CD4-positive, alpha-beta T cell (primary cell): Measurements from ENCODE around the gene TEAD3. TPM values are rescaled to one million over a fixed set of nuclear protein-coding genes. Genes with fewer than 3 reads are reported as not detected.
A peak's percentile ranks its signal among the peaks of the same experiment; 100 is the strongest.

Experiments
- ATAC-seq: fragments of 200-7000 bp; cut with Tn5 transposase; one replicate; pipeline ENCODE4 v1.10.0; 2022; ENCODE audit warnings: mild to moderate bottlenecking; ENCODE audit not compliant: poor library complexity
- CTCF ChIA-PET: fragments of 350-600 bp; sonication (Branson Sonifier 250); formaldehyde crosslinking; loops from one replicate; lab custom pipeline; 2021; ENCODE audit warnings: antibody characterized with exemption, inconsistent platforms; lab: Charles Lee
- POLR2A ChIA-PET: fragments of 350-600 bp; sonication (Branson Sonifier 250); formaldehyde crosslinking; loops from one replicate; lab custom pipeline; 2021; ENCODE audit warnings: antibody characterized with exemption, inconsistent platforms; lab: Charles Lee
- DNase-seq, 14 experiments: peaks; one replicate each; pipeline ENCODE4 v3.0.0-alpha.2; 2013 to 2020; ENCODE audit warnings: mixed read lengths in 2 of 14
- H3K27ac ChIP-seq, 2 donors: one replicate each; pipeline versions ENCODE4 v1.5.1 to v1.7.0; 2013; ENCODE audit warnings: low read length in 2 of 2, low read depth in 1 of 2, mild to moderate bottlenecking in 1 of 2
- H3K27me3 ChIP-seq, 2 experiments: 1 replicate in 1 of 2; 2 replicates in 1 of 2; pipeline versions ENCODE4 v1.6.1 to v1.7.0; 2013; ENCODE audit warnings: low read length in 2 of 2, control low read depth in 1 of 2, mild to moderate bottlenecking in 1 of 2, moderate library complexity in 1 of 2; ENCODE audit not compliant: insufficient read depth in 2 of 2, control insufficient read depth in 1 of 2
- H3K36me3 ChIP-seq: one replicate; pipeline ENCODE4 v1.6.1; 2013; ENCODE audit warnings: low read length, control low read depth; ENCODE audit not compliant: insufficient read depth
- H3K4me1 ChIP-seq: one replicate; pipeline ENCODE4 v1.6.1; 2013; ENCODE audit warnings: low read length, control low read depth; ENCODE audit not compliant: insufficient read depth
- H3K4me3 ChIP-seq: one replicate; pipeline ENCODE4 v1.5.1; 2013; ENCODE audit warnings: mild to moderate bottlenecking, low read length, moderate library complexity
- H3K9me3 ChIP-seq, 2 experiments: 1 replicate in 1 of 2; 2 replicates in 1 of 2; pipeline versions ENCODE4 v1.6.1 to v1.7.0; 2013; ENCODE audit warnings: low read length in 2 of 2, mild to moderate bottlenecking in 2 of 2, control low read depth in 1 of 2, moderate library complexity in 1 of 2; ENCODE audit not compliant: control insufficient read depth in 1 of 2, insufficient read depth in 1 of 2
- H3K27ac Mint-ChIP-seq: one replicate; pipeline ENCODE4 v1.8.0; 2020; ENCODE audit warnings: mixed read lengths
- H3K27me3 Mint-ChIP-seq: one replicate; pipeline ENCODE4 v1.8.0; 2021; ENCODE audit warnings: mixed read lengths
- H3K36me3 Mint-ChIP-seq: one replicate; pipeline ENCODE4 v1.8.0; 2021; ENCODE audit warnings: low read depth, mixed read lengths
- H3K4me1 Mint-ChIP-seq: one replicate; pipeline ENCODE4 v1.8.0; 2021; ENCODE audit warnings: low read depth, mixed read lengths
- H3K4me3 Mint-ChIP-seq: one replicate; pipeline ENCODE4 v1.8.0; 2020; ENCODE audit warnings: mild to moderate bottlenecking, mixed read lengths
- H3K9me3 Mint-ChIP-seq: one replicate; pipeline ENCODE4 v1.8.0; 2020; ENCODE audit warnings: mixed read lengths
- intact Hi-C, 2 experiments: fragments of 100-400 bp; cut with DNase I in 1 of 2; cut with micrococcal nuclease in 1 of 2; formaldehyde crosslinking; loops; one replicate each; pipeline versions ENCODE4 v1.15.1 to v1.9.0; 2023 to 2025; cut with DNase I, micrococcal nuclease
- total RNA-seq, 174 experiments: library from RNA in 2 of 174; stranded (reverse) in 2 of 174; gene quantifications; one replicate each; pipeline ENCODE4 v1.2.3 and lab custom pipeline; 2021 to 2026
- TF ChIP-seq, protein P1 (sequence below): fragments of 200-600 bp; IDR thresholded peaks from one replicate; pipeline ENCODE4 v1.8.0; 2022; ENCODE audit warnings: antibody characterized with exemption, mild to moderate bottlenecking

Gene TEAD3
- total RNA-seq, 2 experiments from 2014 or later, result 0.11 TPM; not detected in 1

DNA sequence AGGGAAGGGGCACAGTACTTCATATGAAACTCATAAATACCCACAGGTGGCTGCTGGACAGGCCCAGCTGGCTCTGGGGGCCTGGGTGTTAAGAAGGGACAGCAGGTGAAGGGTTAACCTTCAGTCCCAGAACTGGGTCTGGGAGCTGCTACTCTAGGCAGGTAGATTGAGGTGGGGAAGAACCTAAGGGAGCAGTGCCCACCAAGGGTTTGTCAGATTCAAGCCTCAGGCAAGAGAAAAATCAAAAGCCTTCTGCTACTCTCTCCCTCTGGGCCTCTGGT lies 23.1 kb downstream of the TEAD3 start:
- ATAC-seq (no peak), DNase-seq (no peak)
- no peaks in the 10 kb centered on the region for H3K27me3 ChIP-seq
- H3K4me1 ChIP-seq, result peaks cover 35% of the 10 kb centered on the region
- ChIA-PET POLR2A (interaction anchor here (1.1 kb wide), 1 partner anchor 214 kb away, joined by 3 read pairs; the partner anchor contains the start of gene ZNF76), CTCF (interaction anchor here (1.8 kb wide), 1 partner anchor 24 kb away, joined by 6 read pairs; no protein-coding TSS in a partner anchor)
- TF ChIP-seq, protein P1, sequence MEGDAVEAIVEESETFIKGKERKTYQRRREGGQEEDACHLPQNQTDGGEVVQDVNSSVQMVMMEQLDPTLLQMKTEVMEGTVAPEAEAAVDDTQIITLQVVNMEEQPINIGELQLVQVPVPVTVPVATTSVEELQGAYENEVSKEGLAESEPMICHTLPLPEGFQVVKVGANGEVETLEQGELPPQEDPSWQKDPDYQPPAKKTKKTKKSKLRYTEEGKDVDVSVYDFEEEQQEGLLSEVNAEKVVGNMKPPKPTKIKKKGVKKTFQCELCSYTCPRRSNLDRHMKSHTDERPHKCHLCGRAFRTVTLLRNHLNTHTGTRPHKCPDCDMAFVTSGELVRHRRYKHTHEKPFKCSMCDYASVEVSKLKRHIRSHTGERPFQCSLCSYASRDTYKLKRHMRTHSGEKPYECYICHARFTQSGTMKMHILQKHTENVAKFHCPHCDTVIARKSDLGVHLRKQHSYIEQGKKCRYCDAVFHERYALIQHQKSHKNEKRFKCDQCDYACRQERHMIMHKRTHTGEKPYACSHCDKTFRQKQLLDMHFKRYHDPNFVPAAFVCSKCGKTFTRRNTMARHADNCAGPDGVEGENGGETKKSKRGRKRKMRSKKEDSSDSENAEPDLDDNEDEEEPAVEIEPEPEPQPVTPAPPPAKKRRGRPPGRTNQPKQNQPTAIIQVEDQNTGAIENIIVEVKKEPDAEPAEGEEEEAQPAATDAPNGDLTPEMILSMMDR, result no peak
- no peaks in the 10 kb centered on the region for H3K27me3 Mint-ChIP-seq
- H3K36me3 Mint-ChIP-seq, result peaks cover 37% of the 10 kb centered on the region
- no peak overlapping the region for H3K4me3 Mint-ChIP-seq
- no peak overlapping the region for H3K27ac Mint-ChIP-seq
- peaks cover 28% of the 10 kb centered on the region for H3K4me1 Mint-ChIP-seq
- H3K9me3 ChIP-seq, result no peaks in the 10 kb centered on the region
- H3K36me3 ChIP-seq, result peaks cover 50% of the 10 kb centered on the region
- no peak overlapping the region for H3K27ac ChIP-seq
- H3K9me3 Mint-ChIP-seq, result no peaks in the 10 kb centered on the region
- intact Hi-C loops, result loop anchor here in 1 of 2 experiments (5.0 kb wide), 1 partner anchor 264 kb away; the partner anchor contains the start of gene ARMC12
- H3K4me3 ChIP-seq, result no peak overlapping the region

DNA sequence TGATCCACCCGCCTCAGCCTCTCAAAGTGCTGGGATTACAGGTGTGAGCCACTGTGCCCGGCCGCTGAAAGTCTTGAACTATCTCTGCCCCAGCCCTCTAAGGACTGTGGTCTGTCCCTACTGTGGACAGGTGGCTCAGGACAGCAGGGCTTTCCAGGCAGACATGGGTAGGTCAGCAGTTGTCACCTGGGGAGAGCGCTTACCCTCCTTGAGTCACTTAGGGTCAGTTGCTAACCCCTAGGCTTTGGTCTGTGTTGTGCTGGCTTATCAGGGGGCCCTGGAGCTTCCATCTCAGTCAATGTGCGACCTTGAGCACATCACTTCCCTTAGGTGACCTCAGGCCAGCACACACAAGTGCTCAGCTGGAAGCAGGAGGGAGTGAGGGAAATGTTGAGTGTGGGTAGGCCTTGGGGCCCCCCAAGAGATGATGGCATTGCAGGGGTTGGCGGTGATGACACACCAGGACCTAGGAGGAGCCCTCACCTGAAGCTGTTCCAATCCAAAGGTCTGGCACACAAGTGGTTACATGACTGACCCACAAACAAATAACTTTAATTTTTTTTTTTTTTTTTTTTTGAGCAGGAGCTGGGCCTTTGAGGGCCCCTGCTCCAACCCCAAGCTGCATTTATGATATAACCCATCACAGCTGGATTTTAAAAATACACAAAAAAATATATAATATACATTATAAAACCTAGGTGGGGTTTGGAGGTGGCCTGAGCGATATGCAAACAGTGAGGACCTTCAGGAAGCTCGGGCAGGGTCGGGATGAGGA lies 23.6 kb downstream of the TEAD3 start:
- H3K4me3 ChIP-seq, result no peak overlapping the region
- H3K36me3 Mint-ChIP-seq, result peaks cover 43% of the 10 kb centered on the region
- intact Hi-C loops, result loop anchor here in 1 of 2 experiments (5.0 kb wide), 1 partner anchor 264 kb away; the partner anchor contains the start of gene ARMC12
- no peak overlapping the region for H3K27ac Mint-ChIP-seq
- no peak for DNase-seq
- H3K9me3 Mint-ChIP-seq, result no peaks in the 10 kb centered on the region
- CTCF ChIA-PET, result interaction anchor here (1.8 kb wide), 1 partner anchor 23 kb away, joined by 6 read pairs; no protein-coding TSS in a partner anchor
- peaks cover 38% of the 10 kb centered on the region for H3K4me1 ChIP-seq
- peaks cover 31% of the 10 kb centered on the region for H3K4me1 Mint-ChIP-seq
- ATAC-seq, result no peak
- peaks cover 53% of the 10 kb centered on the region for H3K36me3 ChIP-seq
- TF ChIP-seq, protein P1, result no peak
- H3K27me3 ChIP-seq, result no peaks in the 10 kb centered on the region
- no peaks in the 10 kb centered on the region for H3K9me3 ChIP-seq
- H3K27ac ChIP-seq, result no peak overlapping the region
- H3K4me3 Mint-ChIP-seq, result no peak overlapping the region
- POLR2A ChIA-PET, result interaction anchor here (0.6 to 1.1 kb wide), 3 partner anchors 174 to 1247 kb away, joined by 3 to 6 read pairs (median 3); partner anchors contain the start of gene ZNF76
- H3K27me3 Mint-ChIP-seq, result no peaks in the 10 kb centered on the region

DNA sequence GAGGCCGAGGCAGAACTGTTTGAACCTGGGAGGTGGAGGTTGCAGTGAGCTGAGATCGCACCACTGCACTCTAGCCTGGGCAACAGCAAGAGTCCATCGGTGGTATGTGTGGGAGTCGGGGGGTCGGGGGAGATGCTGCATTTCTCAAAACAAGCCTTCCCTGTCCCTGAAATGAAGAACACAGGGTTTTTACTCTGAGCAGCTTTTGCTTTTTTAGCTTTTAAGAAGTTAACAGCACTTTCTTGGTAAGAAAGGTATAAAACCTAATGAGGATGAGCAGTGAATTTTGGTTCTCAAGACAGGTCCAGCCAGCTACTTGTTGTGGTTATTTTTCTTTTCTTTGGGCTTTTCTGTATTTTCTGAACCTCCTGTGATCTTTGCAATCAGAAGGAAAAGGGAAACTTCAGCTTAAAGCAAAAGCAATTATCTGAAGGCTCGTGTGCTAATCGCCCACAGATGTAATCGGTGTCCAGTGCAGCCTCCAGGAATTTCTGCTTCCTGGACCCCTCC lies 25.0 kb downstream of the TEAD3 start:
- TF ChIP-seq, protein P1, result no peak
- ChIA-PET CTCF (interaction anchor here (1.3 to 1.8 kb wide), 2 partner anchors 22 kb away, joined by 4 to 6 read pairs; no protein-coding TSS in a partner anchor), POLR2A (interaction anchor here (1.1 to 1.4 kb wide), 3 partner anchors 51 to 215 kb away, joined by 3 read pairs; no protein-coding TSS in a partner anchor)
- peaks cover 53% of the 10 kb centered on the region for H3K36me3 ChIP-seq
- Mint-ChIP-seq H3K27me3 (no peaks in the 10 kb centered on the region), H3K9me3 (no peaks in the 10 kb centered on the region), H3K36me3 (peaks cover 50% of the 10 kb centered on the region), H3K27ac (peak overlapping the region; percentile 100), H3K4me3 (peak overlapping the region; percentile 30), H3K4me1 (peaks cover 42% of the 10 kb centered on the region)
- H3K9me3 ChIP-seq, result no peaks in the 10 kb centered on the region
- no peak overlapping the region for H3K27ac ChIP-seq
- H3K27me3 ChIP-seq, result no peaks in the 10 kb centered on the region
- H3K4me3 ChIP-seq, result no peak overlapping the region
- intact Hi-C loops, result loop anchor here in 1 of 2 experiments (5.0 kb wide), 1 partner anchor 265 kb away; the partner anchor contains the start of gene ARMC12
- no peak for ATAC-seq
- DNase-seq, result no peak
- peaks cover 49% of the 10 kb centered on the region for H3K4me1 ChIP-seq
